ENCODE data around the gene CLTCL1.

The CLTCL1 gene

GRCh38 chr22:19179497-19180048, 111.9 kb downstream of the CLTCL1 start:
- TF ChIP-seq CTCF (IDR thresholded peaks at IDR 0.05; ENCODE audit: control insufficient read depth, extremely low read depth, insufficient read depth) = peak; percentile 82
- peak; percentile 71 for DNase-seq (ENCODE audit: low read depth)
- peak overlapping the region; percentile 59 for H3K4me3 ChIP-seq (ENCODE audit: low read depth, low read length)

GRCh38 chr22:19178657-19179496, 112.6 kb downstream of the CLTCL1 start, which contains the start of gene SLC25A1:
TSS of gene SLC25A1 (minus strand) at chr22:19178736. CDS start at chr22:19178673, 63 bp downstream.
- DNase-seq (ENCODE audit: low read depth) = no peak
- peak within 1 kb of the TSS; percentile 70 for H3K4me3 ChIP-seq (ENCODE audit: low read depth, low read length)

GRCh38 chr22:19178065-19178656, 113.4 kb downstream of the CLTCL1 start:
- TF ChIP-seq CTCF (IDR thresholded peaks at IDR 0.05; ENCODE audit: control insufficient read depth, extremely low read depth, insufficient read depth) = no peak
- no peak for DNase-seq (ENCODE audit: low read depth)
- peak overlapping the region; percentile 70 for H3K4me3 ChIP-seq (ENCODE audit: low read depth, low read length)

More at GRCh38 chr22:19178657-19179496, 112.6 kb downstream of the CLTCL1 start, which contains the start of gene SLC25A1:
- no peak for TF ChIP-seq CTCF (IDR thresholded peaks at IDR 0.05; ENCODE audit: control insufficient read depth, extremely low read depth, insufficient read depth)

GRCh38 chr22:19177164-19178064, 114.1 kb downstream of the CLTCL1 start:
- no peak for TF ChIP-seq CTCF (IDR thresholded peaks at IDR 0.05; ENCODE audit: control insufficient read depth, extremely low read depth, insufficient read depth)
- no peak for DNase-seq (ENCODE audit: low read depth)

GRCh38 chr22:19176732-19177131, 114.8 kb downstream of the CLTCL1 start:
- no peak for TF ChIP-seq CTCF (IDR thresholded peaks at IDR 0.05; ENCODE audit: control insufficient read depth, extremely low read depth, insufficient read depth)
- peak overlapping the region; percentile 70 for H3K4me3 ChIP-seq (ENCODE audit: low read depth, low read length)

More at GRCh38 chr22:19177164-19178064, 114.1 kb downstream of the CLTCL1 start:
- H3K4me3 ChIP-seq (ENCODE audit: low read depth, low read length) = peak overlapping the region; percentile 70

GRCh38 chr22:19176175-19176643, 115.3 kb downstream of the CLTCL1 start:
- TF ChIP-seq CTCF (IDR thresholded peaks at IDR 0.05; ENCODE audit: control insufficient read depth, extremely low read depth, insufficient read depth) = no peak
- no peak overlapping the region for H3K4me3 ChIP-seq (ENCODE audit: low read depth, low read length)
- DNase-seq (ENCODE audit: low read depth) = no peak

More at GRCh38 chr22:19176732-19177131, 114.8 kb downstream of the CLTCL1 start:
- DNase-seq (ENCODE audit: low read depth) = no peak

All from LNCaP clone FGC (cell line).